C4-2B (cell line): Measurements from ENCODE around the gene EPYC.

ENCODE experiments used
- ZFX ChIP-seq: fragments of 450-650 bp; IDR thresholded peaks from 2 replicates; pipeline ENCODE4 v1.6.1; 2017
- TF ChIP-seq, protein P1 (sequence below): fragments of 450-650 bp; conservative IDR thresholded peaks from 2 replicates; pipeline ENCODE4 v1.5.1; 2017; ENCODE audit warnings: mild to moderate bottlenecking

DNA sequence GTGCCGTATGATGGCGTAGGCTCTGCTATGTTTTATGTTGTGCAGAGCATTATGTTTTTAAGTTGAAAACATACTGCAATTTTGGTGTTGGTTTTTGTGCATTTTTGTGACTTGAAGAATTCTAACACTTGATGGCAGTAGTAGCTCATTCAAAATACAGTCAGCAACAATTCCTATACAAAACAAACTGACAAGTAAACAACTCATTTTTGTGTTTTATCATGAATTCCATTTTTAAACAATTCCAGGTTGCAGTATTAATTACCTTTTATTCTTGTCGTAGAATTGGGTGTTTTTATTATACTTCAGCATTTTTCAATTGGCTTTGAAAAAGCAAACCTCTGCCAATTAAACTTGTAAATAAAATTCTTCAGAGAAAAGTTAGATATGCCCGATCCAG is 45.7 kb downstream of the EPYC start:
- TF ChIP-seq, protein P1, sequence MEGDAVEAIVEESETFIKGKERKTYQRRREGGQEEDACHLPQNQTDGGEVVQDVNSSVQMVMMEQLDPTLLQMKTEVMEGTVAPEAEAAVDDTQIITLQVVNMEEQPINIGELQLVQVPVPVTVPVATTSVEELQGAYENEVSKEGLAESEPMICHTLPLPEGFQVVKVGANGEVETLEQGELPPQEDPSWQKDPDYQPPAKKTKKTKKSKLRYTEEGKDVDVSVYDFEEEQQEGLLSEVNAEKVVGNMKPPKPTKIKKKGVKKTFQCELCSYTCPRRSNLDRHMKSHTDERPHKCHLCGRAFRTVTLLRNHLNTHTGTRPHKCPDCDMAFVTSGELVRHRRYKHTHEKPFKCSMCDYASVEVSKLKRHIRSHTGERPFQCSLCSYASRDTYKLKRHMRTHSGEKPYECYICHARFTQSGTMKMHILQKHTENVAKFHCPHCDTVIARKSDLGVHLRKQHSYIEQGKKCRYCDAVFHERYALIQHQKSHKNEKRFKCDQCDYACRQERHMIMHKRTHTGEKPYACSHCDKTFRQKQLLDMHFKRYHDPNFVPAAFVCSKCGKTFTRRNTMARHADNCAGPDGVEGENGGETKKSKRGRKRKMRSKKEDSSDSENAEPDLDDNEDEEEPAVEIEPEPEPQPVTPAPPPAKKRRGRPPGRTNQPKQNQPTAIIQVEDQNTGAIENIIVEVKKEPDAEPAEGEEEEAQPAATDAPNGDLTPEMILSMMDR = no peak
- TF ChIP-seq ZFX = no peak
